ENCODE data around the gene SETD3.

SETD3 gene

GRCh38 chr14:99395909-99396530, 84.6 kb downstream of the SETD3 start:
- no peak for DNase-seq (ENCODE audit: low read depth in 1 of 2, low spot score in 1 of 2)

- DNase-seq (ENCODE audit: low read depth in 1 of 2, low spot score in 1 of 2), result no peak
These were observed 86.0 kb downstream of the SETD3 start for GRCh38 chr14:99394602-99395156.

GRCh38 chr14:99393059-99393655, 87.5 kb downstream of the SETD3 start:
- no peak for DNase-seq (ENCODE audit: low read depth in 1 of 2, low spot score in 1 of 2)

- no peak for DNase-seq (ENCODE audit: low read depth in 1 of 2, low spot score in 1 of 2)
These were observed 89.0 kb downstream of the SETD3 start for GRCh38 chr14:99391671-99392070.

DNA sequence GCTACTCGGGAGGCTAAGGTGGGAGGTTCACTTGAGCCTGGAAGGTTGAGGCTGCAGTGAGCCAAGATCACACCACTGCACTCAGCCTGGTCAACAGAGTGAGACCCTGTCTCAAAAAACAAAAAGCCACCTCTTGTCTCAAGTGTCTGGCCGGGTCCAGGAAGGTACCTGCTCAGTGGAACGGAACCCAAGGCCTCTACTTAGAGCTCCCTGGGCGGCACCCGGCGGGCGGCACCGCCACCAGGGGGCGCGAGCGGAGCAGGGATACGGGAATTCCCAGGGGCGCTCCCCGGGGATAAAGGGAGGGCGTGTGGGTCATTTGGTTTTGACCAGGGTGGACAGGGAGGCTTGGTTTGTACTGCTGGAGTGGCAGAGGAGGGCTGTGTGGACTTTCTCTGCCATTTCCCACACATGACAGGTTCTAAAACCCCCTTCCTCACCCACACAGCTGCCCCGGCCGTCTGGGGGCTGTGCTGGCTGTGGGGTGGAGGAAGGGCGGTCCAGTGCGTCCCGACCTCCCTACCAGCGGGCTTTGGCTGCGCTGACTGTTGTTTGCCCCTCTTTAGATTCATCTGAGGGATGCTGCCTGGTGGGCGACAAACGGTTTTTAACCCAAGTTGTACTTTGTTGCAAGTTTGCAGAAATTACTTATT, 91.4 kb downstream of the SETD3 start:
- peak; percentile 16 to 19 for DNase-seq (ENCODE audit: low read depth in 1 of 2, low spot score in 1 of 2)

GRCh38 chr14:99388286-99388685, 92.4 kb downstream of the SETD3 start:
- no peak for DNase-seq (ENCODE audit: low read depth in 1 of 2, low spot score in 1 of 2)

DNA sequence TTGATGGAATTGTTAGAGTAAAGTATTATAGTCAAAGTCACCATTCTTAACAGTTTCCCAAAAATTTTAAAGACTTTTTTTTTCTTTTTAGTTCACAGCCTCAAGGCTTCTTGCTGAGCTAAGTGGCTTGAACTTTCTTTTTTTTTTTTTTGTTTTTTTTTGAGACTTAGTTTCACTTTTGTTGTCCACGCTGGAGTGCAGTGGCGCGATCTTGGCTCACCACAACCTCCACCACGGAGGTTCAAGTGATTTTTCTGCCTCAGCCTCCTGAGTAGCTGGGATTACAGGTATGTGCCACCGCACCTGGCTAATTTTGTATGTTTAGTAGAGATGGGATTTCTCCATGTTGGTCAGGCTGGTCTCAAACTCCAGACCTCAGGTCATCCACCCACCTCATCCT, 92.8 kb downstream of the SETD3 start:
- DNase-seq (ENCODE audit: low read depth in 1 of 2, low spot score in 1 of 2), result no peak

DNA sequence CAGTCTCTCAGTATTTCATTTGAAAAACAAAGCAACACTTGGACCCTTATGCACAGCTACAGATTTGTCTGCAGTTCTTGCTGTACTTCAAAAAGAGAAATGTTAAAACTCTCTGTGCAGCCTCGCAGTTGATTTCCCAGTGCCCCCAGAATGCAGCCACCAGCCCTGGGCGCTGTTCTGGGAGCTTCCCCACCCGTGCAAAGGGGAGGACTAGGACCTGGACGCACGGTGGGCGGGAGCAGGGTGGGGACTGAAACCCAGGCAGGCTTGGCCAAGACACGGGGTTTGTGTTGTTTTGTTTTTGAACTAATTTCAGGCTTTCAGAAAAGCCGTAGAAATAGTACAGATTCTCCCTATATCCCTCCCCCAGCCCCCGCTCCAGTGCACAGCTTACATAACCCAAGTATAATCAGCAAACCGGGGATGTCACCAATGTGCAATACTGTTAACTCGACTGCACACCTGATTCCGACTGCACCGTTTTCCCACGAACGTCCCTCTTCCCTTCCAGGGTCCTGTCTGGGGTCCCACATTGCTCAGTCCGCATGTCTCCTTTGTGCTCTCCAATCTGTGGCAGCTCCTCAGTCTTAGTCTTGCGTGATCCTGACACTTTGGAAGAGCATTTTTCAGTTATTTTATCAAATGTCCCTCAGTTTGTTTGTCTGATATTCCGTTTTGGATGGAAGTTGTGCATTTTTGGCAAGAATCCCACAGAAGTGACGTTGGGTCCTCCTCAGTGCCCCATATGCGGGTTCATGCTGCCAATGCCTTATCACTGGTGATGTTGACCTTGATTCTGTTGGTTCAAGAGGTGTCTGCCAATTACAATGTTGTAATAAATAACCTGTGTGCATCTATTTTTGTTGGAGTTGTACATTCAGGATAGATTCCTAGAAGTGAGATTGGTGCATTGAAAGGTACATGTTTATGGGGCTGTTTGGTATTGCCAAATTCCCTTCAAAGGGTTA, 95.9 kb downstream of the SETD3 start:
- DNase-seq (ENCODE audit: low read depth in 1 of 2, low spot score in 1 of 2), result no peak

- no peak for DNase-seq (ENCODE audit: low read depth in 1 of 2, low spot score in 1 of 2)
These were observed 96.9 kb downstream of the SETD3 start for GRCh38 chr14:99383472-99384449.

- DNase-seq (ENCODE audit: low read depth in 1 of 2, low spot score in 1 of 2), result no peak
These were observed 97.7 kb downstream of the SETD3 start for GRCh38 chr14:99382781-99383471.

DNA sequence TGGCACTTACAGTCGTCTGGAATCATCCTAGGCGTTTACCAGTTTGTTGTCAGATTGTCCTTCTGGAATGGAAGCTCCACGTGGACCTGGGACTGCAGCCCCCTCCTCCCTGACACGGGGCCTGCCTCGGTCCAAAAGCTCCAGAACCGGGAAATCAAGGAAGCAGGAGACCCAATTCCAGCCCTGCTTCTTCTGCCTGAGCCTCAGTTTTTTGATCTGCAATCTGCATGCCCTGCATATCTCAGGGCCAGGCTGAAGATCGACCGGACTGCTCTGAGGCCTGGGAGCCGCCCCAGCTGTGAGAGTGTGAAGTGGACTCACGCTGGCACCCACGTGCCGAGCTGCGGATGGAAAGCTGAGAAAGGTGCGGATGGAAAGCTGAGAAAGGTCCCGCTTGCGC, 98.6 kb downstream of the SETD3 start:
- no peak for DNase-seq (ENCODE audit: low read depth in 1 of 2, low spot score in 1 of 2)

DNA sequence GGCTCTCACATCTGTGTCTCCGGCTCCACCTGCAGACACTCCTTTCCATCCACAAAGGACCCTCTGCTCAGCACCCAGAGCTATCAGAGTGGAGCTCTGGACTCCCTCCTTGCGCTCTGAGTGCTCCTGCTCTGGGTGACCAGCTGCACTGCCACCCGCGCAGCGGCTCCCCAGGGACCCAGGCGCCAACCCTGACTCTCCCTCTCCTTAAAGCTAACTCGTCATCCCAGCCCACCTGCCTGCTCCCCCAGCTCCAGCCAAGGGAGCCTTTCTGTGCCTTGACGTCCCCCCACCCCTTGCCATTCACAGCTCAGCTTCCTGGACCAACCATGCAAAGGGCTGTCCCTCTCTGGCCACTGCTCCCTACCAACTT, 99.0 kb downstream of the SETD3 start:
- no peak for DNase-seq (ENCODE audit: low read depth in 1 of 2, low spot score in 1 of 2)

- no peak for DNase-seq (ENCODE audit: low read depth in 1 of 2, low spot score in 1 of 2)
These were observed 99.5 kb downstream of the SETD3 start for GRCh38 chr14:99380991-99381687.

- no peak for DNase-seq (ENCODE audit: low read depth in 1 of 2, low spot score in 1 of 2)
These were observed 100.3 kb downstream of the SETD3 start for GRCh38 chr14:99380402-99380801.

DNA sequence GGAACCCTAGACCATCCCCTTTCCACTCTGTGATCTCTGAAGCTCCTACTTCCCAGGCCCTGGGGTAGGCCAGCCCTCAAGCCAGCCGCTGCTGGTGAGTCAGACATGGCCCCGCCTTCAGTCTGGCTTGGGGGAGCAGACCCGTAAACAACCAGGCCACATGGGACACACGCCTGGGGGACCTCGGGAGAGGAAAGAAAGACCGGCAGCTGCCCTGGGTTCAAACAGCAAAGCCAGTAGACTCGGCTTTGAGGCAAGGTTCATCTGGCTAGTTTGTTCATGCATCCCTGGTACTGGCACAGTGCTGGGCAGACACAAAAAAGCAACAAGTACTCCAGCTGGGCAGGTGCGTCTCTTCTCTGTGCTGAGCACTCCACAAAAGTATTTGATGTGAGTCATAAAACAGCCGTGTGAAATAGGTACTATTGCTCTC, 101.9 kb downstream of the SETD3 start:
- DNase-seq (ENCODE audit: low read depth in 1 of 2, low spot score in 1 of 2), result no peak

DNA sequence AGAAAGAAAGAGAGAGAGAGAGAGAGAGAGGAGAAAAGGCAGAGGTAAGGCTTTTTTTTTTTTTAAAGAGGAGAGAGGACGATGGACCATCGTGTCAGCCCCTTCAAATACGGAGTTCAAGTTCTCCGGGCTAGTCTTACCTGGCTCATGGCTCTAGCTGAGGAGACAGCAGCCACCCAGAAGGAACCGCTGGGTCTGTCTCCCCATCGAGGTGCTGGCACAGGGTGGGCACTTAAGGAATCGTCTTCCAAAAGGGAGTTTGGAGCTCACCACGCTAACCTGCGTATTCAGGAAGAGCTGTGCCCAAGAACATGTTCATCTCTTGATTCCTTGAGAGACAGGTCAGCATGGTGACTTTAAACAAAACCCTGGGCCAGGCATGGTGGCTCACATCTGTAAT, 102.7 kb downstream of the SETD3 start:
- DNase-seq (ENCODE audit: low read depth in 1 of 2, low spot score in 1 of 2), result no peak

DNA sequence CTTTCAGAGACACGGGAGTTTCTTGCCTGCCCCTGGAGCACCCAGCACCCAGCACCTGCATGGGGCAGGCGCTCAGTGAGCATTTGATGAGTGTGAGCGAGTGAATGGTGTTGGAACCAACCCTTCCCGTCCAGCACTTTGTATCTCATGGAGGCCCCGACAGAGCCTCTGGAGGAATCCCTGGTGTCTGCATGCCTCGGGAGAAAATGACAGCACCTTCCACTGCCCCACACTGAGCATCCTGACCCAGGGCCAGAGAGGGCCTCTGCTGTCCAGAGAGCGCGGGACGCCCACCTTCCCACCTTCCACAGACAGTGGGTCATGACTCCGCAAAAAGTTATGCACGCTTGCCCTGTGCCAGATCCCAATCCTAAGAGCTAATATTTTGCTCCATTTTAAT, 105.7 kb downstream of the SETD3 start:
- DNase-seq (ENCODE audit: low read depth in 1 of 2, low spot score in 1 of 2), result no peak

- DNase-seq (ENCODE audit: low read depth in 1 of 2, low spot score in 1 of 2), result no peak
These were observed 116.9 kb downstream of the SETD3 start for GRCh38 chr14:99363616-99364290.
